GM12878 (cell line): ENCODE measurements around the gene BLACAT1. TPM values are rescaled to one million over a fixed set of nuclear protein-coding genes. Genes with fewer than 3 reads are reported as not detected.
"Not testable (repeated sequence)": the region's sequence is repeated elsewhere in the genome, so short reads cannot be mapped to it uniquely, and the experiment has no call there.

ENCODE experiments used
- ATAC-seq: fragments of 200-7000 bp; cut with Tn5 transposase; 3 replicates; pipeline ENCODE4 v1.9.1; 2020; ENCODE audit warnings: mild to moderate bottlenecking, moderate library complexity
- BruUV-seq: library from RNA; stranded (reverse); fragments of 400-500 nt; replicated peaks from 2 replicates; lab custom pipeline; 2021; lab: Mats Ljungman, UMichigan
- CTCF ChIA-PET: fragments of 300-600 bp; sonication (Branson Sonifier 250); formaldehyde crosslinking; extraction: SDS; loops from one replicate; lab custom pipeline; 2021; ENCODE audit warnings: inconsistent platforms; lab: Yijun Ruan, JAX
- POLR2A ChIA-PET: fragments of 350-600 bp; formaldehyde crosslinking; extraction: SDS; loops from one replicate; lab custom pipeline; 2021; ENCODE audit warnings: inconsistent platforms; lab: Charles Lee
- RAD21 ChIA-PET: fragments of 300-600 bp; sonication (Branson Sonifier 250); formaldehyde crosslinking; loops from one replicate; lab custom pipeline; 2023; ENCODE audit warnings: antibody characterized with exemption; ENCODE audit not compliant: unreplicated experiment; lab: Charles Lee
- SMC1A ChIA-PET: fragments of 300-600 bp; sonication (Branson Sonifier 250); formaldehyde crosslinking; loops from one replicate; lab custom pipeline; 2023; ENCODE audit not compliant: unreplicated experiment, uncharacterized antibody; lab: Charles Lee
- DNase-seq: peaks from one replicate; pipeline ENCODE4 v3.0.0-alpha.2; 2011; ENCODE audit warnings: low read depth, low spot score
- FAIRE-seq: peaks from 3 replicates; lab custom pipeline; 2011; peaks lifted over from hg19 to GRCh38; lab: Jason Lieb, UNC
- H2AFZ ChIP-seq: 2 replicates; pipeline ENCODE4 v1.6.0; 2011; ENCODE audit warnings: low read depth, low read length, control low read depth; ENCODE audit not compliant: control insufficient read depth
- H3K27ac ChIP-seq: 2 replicates; pipeline ENCODE4 v1.5.1; 2011; ENCODE audit warnings: control low read depth; ENCODE audit not compliant: control insufficient read depth, insufficient read depth
- H3K27me3 ChIP-seq, 2 experiments: replicated peaks in 1 of 2; 2 replicates each; pipeline versions ENCODE4 v1.6.0 to v1.6.1; 2011; ENCODE audit warnings: low read length in 1 of 2; ENCODE audit not compliant: control insufficient read depth in 2 of 2, insufficient read depth in 2 of 2
- H3K36me3 ChIP-seq, 2 experiments: 2 replicates each; pipeline ENCODE4 v1.5.1; 2011; ENCODE audit warnings: low read length in 1 of 2; ENCODE audit not compliant: control insufficient read depth in 2 of 2, insufficient read depth in 2 of 2
- H3K4me1 ChIP-seq: 2 replicates; pipeline ENCODE4 v1.6.1; 2011; ENCODE audit warnings: mild to moderate bottlenecking, low read length, moderate library complexity, mixed read lengths; ENCODE audit not compliant: control insufficient read depth, insufficient read depth
- H3K4me2 ChIP-seq: 2 replicates; pipeline ENCODE4 v1.6.0; 2011; ENCODE audit warnings: control low read depth; ENCODE audit not compliant: control insufficient read depth, insufficient read depth
- H3K4me3 ChIP-seq: fragments of 200-600 bp; sonication (generic); 2 replicates; pipeline ENCODE4 v1.5.1; 2016
- H3K79me2 ChIP-seq: 2 replicates; pipeline ENCODE4 v1.6.0; 2011; ENCODE audit warnings: low read length; ENCODE audit not compliant: control insufficient read depth, insufficient read depth
- H3K9ac ChIP-seq: 2 replicates; pipeline ENCODE4 v1.8.0; 2011; ENCODE audit warnings: low read length, control low read depth, mixed read lengths; ENCODE audit not compliant: control insufficient read depth, insufficient read depth
- H3K9me3 ChIP-seq: replicated peaks from 3 replicates; pipeline ENCODE4 v1.5.1; 2011; ENCODE audit warnings: mild to moderate bottlenecking, low read length; ENCODE audit not compliant: control insufficient read depth, insufficient read depth
- H4K20me1 ChIP-seq: 2 replicates; pipeline ENCODE4 v1.6.0; 2011; ENCODE audit not compliant: control insufficient read depth, insufficient read depth
- ATF2 ChIP-seq: IDR thresholded peaks from 2 replicates; pipeline ENCODE4 v1.6.1; 2012; ENCODE audit warnings: low read length, inconsistent platforms
- CREM ChIP-seq: IDR thresholded peaks from 2 replicates; pipeline ENCODE4 v1.6.1; 2014; ENCODE audit warnings: antibody characterized with exemption, low read depth
- GABPA ChIP-seq: IDR thresholded peaks from 2 replicates; pipeline ENCODE4 v1.6.1; 2014; ENCODE audit warnings: antibody characterized with exemption, low read depth, mild to moderate bottlenecking, inconsistent platforms
- NR2C2 ChIP-seq: IDR thresholded peaks from 2 replicates; pipeline ENCODE4 v1.6.1; 2011; ENCODE audit warnings: borderline replicate concordance, low read depth; ENCODE audit not compliant: control insufficient read depth, insufficient read length
- RUNX3 ChIP-seq: IDR thresholded peaks from 2 replicates; pipeline ENCODE4 v1.6.1; 2012; ENCODE audit warnings: low read length, inconsistent platforms
- SREBF2 ChIP-seq: IDR thresholded peaks from 2 replicates; pipeline ENCODE4 v1.6.1; 2012; ENCODE audit warnings: mild to moderate bottlenecking, low read length
- TAF1 ChIP-seq: IDR thresholded peaks from 2 replicates; pipeline ENCODE4 v1.6.1; 2011; ENCODE audit warnings: mild to moderate bottlenecking, low read depth, low read length, borderline replicate concordance
- ZNF217 ChIP-seq: fragments of 450-650 bp; IDR thresholded peaks from 2 replicates; pipeline ENCODE4 v1.6.1; 2017; ENCODE audit warnings: antibody characterized with exemption, mild to moderate bottlenecking
- WGBS: methylation state at CpG from one replicate; pipeline ENCODE4 v1.1.6; 2016; ENCODE audit warnings: low lambda C conversion rate; ENCODE audit not compliant: insufficient replicate concordance, insufficient coverage; ENCODE audit errors: missing lambda C conversion rate; 5-methylcytosine and 5-hydroxymethylcytosine counted together
- in situ Hi-C: fragments of 300-500 bp; cut with MboI; formaldehyde crosslinking; loops from 9 replicates; pipeline ENCODE4 v1.14.3; 2018; ENCODE audit warnings: mixed read lengths
- intact Hi-C: fragments of 100-400 bp; cut with micrococcal nuclease; formaldehyde crosslinking; loops from one replicate; pipeline ENCODE4 v1.14.2; 2022; ENCODE audit not compliant: unreplicated experiment
- polyA plus RNA-seq, 11 experiments: library from polyadenylated mRNA; depleted of rRNA in 4 of 11; unstranded in 6 of 11; stranded (reverse) in 5 of 11; fragments of >200 nt; fragmentation: Nextera tagmentation in 4 of 11; fragmentation: Illumina TruSeq in 1 of 11; extraction: Ambion mirVana in 4 of 11; extraction: Trizol in 1 of 11; gene quantifications; 1 replicate in 1 of 11; 2 replicates in 10 of 11; pipeline versions ENCODE4 v1.2.1 to v1.2.3, GENCODE V29; 2011 to 2016; ENCODE audit warnings: inconsistent platforms in 2 of 11, missing spikeins in 2 of 11, low read depth in 1 of 11
- total RNA-seq, 4 experiments: library from RNA; depleted of rRNA in 3 of 4; stranded (reverse); fragments of >200 nt in 3 of 4; fragmentation: Illumina TruSeq in 1 of 4; extraction: Trizol in 1 of 4; gene quantifications; 2 replicates each; pipeline versions ENCODE4 v1.2.1 to v1.2.3, GENCODE V29; 2013 to 2021

Gene BLACAT1
- total and polyA plus RNA-seq, 10 of the 15 experiments (the other 5 are each of a cell fraction or from before 2014, with no cell fraction given) = 0.04 to 1.6 (median 0.15) TPM; not detected in 1

GRCh38 chr1:205480349-205480985 is 24.6 kb upstream of the BLACAT1 start (continued):
- TF ChIP-seq TAF1 (no peak), CREM (no peak), ATF2 (no peak), GABPA (no peak), RUNX3 (peak; percentile 24; the same call in 1 of the 2 replicates), NR2C2 (no peak), SREBF2 (no peak)

GRCh38 chr1:205478985-205479384 is 23.1 kb upstream of the BLACAT1 start:
- ATAC-seq, FAIRE-seq, H3K27me3 ChIP-seq, H3K27ac ChIP-seq, H3K9ac ChIP-seq, H3K79me2 ChIP-seq, H3K4me3 ChIP-seq, H3K36me3 ChIP-seq, H2AFZ ChIP-seq, H3K9me3 ChIP-seq, H4K20me1 ChIP-seq, intact Hi-C loops, BruUV-seq, H3K4me2 ChIP-seq, in situ Hi-C loops, DNase-seq: not testable (repeated sequence)
- ChIA-PET SMC1A (interaction anchor here (0.9 to 5.7 kb wide), 10 partner anchors 10 to 249 kb away, joined by 3 to 35 read pairs (median 7); partner anchors contain the start of gene LEMD1), CTCF (interaction anchor here (1.1 to 12.4 kb wide), 17 partner anchors 8 to 206 kb away, joined by 3 to 191 read pairs (median 5); no protein-coding TSS in a partner anchor), RAD21 (interaction anchor here (1.0 to 5.3 kb wide), 8 partner anchors 24 to 125 kb away, joined by 3 to 42 read pairs (median 4); no protein-coding TSS in a partner anchor), POLR2A (interaction anchor here (0.9 to 1.4 kb wide), 5 partner anchors 23 to 152 kb away, joined by 3 to 4 read pairs (median 3); partner anchors contain the start of gene BLACAT1)
- WGBS = 3% methylated on average over 2 of the region's 2 CpGs
- H3K4me1 ChIP-seq = peaks cover 25% of the 10 kb centered on the region
- peak; percentile 48; the same call in 1 of the 2 replicates for TF ChIP-seq ZNF217
